ENCODE data around the gene HSD17B4. TPM values are rescaled to one million over a fixed set of nuclear protein-coding genes. Genes with fewer than 3 reads are reported as not detected.
A peak's percentile ranks its signal among the peaks of the same experiment; 100 is the strongest.

Gene HSD17B4
- polyA plus RNA-seq, 4 donors = 129 to 424 (median 237) TPM

DNA sequence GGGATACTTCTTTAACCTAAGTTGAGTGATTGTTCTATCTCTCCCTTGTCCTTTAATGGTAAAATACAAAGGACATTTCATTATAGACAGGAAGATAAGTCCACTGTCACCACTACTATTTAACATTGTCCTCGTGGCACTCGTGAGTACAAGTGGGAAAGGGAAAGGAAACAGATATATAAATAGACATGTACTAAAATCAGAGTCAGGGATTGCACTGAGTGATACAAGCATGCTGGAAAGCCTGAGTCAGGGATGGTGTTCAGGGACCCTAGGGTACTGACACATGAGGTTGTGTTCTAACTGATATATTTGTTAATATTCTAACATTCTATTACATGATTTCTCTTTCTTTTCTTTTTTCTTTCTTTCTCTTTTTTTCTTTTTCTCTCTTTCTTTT is 102.3 kb downstream of the HSD17B4 start:
- Histone ChIP-seq H3K4me3 (ENCODE audit: low read depth in 1 of 3, low read length in 3 of 3) (no peak overlapping the region), H3K27me3 (ENCODE audit: control insufficient read depth in 3 of 3, insufficient read depth in 3 of 3, low read length in 3 of 3) (no peaks in the 10 kb centered on the region), H3K36me3 (ENCODE audit: control insufficient read depth in 3 of 3, insufficient read depth in 2 of 3, low read depth in 1 of 3, low read length in 3 of 3) (no peaks in the 10 kb centered on the region), H3K9me3 (ENCODE audit: control insufficient read depth in 2 of 2, insufficient read depth in 1 of 2, low read depth in 1 of 2, low read length in 1 of 2) (peaks cover 0 to 6% of the 10 kb centered on the region in 2 donors), H3K27ac (ENCODE audit: low read depth in 1 of 3, low read length in 2 of 3) (no peak overlapping the region), H3K4me1 (ENCODE audit: control insufficient read depth in 3 of 3, insufficient read depth in 2 of 3, low read depth in 1 of 3, low read length in 2 of 3) (no peaks in the 10 kb centered on the region)
- no peak for FAIRE-seq
- WGBS, 3 donors = 65 to 91% (median 77%) methylated on average over 2 of the region's 2 CpGs
- no peak for DNase-seq

DNA sequence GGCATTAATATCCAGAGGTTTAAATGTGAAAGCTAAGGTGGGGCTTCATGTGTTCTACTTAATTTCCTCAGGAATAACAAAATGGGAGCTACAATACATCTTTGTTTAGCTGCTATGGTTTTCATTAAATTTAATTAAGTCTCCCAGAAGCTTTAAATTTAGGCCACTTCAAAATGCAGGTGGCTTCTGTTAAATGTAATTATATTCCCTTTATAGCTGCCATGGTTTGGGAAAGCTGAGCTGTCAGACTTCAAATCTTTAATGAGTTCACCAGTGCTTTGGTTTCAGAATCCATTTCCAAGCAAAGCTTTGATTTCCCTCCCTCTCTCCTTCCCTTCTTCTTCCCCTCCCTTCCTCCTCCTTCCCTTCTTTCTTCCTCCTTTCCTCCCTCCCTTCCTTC is 118.6 kb downstream of the HSD17B4 start:
- Histone ChIP-seq H3K4me3 (ENCODE audit: low read depth in 1 of 3, low read length in 3 of 3) (no peak overlapping the region), H3K9me3 (ENCODE audit: control insufficient read depth in 2 of 2, insufficient read depth in 1 of 2, low read depth in 1 of 2, low read length in 1 of 2) (no peaks in the 10 kb centered on the region), H3K4me1 (ENCODE audit: control insufficient read depth in 3 of 3, insufficient read depth in 2 of 3, low read depth in 1 of 3, low read length in 2 of 3) (no peaks in the 10 kb centered on the region), H3K36me3 (ENCODE audit: control insufficient read depth in 3 of 3, insufficient read depth in 2 of 3, low read depth in 1 of 3, low read length in 3 of 3) (no peaks in the 10 kb centered on the region), H3K27me3 (ENCODE audit: control insufficient read depth in 3 of 3, insufficient read depth in 3 of 3, low read length in 3 of 3) (no peaks in the 10 kb centered on the region), H3K27ac (ENCODE audit: low read depth in 1 of 3, low read length in 2 of 3) (no peak overlapping the region)
- FAIRE-seq (no peak), DNase-seq (no peak)

GRCh38 chr5:119578937-119579336 is 126.6 kb downstream of the HSD17B4 start:
- Histone ChIP-seq H3K36me3 (ENCODE audit: control insufficient read depth in 3 of 3, insufficient read depth in 2 of 3, low read depth in 1 of 3, low read length in 3 of 3) (no peaks in the 10 kb centered on the region), H3K9me3 (ENCODE audit: control insufficient read depth in 2 of 2, insufficient read depth in 1 of 2, low read depth in 1 of 2, low read length in 1 of 2) (no peaks in the 10 kb centered on the region), H3K4me3 (ENCODE audit: low read depth in 1 of 3, low read length in 3 of 3) (no peak overlapping the region), H3K4me1 (ENCODE audit: control insufficient read depth in 3 of 3, insufficient read depth in 2 of 3, low read depth in 1 of 3, low read length in 2 of 3) (no peaks in the 10 kb centered on the region), H3K27me3 (ENCODE audit: control insufficient read depth in 3 of 3, insufficient read depth in 3 of 3, low read length in 3 of 3) (no peaks in the 10 kb centered on the region), H3K27ac (ENCODE audit: low read depth in 1 of 3, low read length in 2 of 3) (no peak overlapping the region)
- FAIRE-seq (no peak), DNase-seq (peak; percentile 16 to 32)
- 52 to 67% (median 62%) methylated on average over 3 of the region's 3 CpGs for WGBS, 3 donors

DNA sequence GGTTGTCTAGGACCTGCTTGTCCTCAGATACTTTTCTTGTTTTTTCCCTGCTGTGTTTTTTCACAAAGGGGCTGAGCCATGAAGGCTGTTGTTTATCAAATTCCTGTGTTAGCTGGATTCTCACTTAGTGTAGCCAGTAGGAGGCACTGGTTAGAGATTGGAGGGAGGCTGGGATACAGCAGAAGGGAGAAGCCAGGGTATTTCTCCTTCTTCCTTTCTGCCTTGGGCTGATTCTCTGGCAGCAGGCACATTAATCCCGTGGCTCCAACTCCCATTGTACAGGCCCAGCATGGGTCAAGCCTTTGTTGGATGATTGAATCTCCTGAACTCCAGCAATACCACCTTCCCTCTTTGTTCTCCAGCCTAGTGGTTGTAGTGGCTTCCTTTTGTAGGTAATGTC is 130.7 kb downstream of the HSD17B4 start:
- FAIRE-seq (no peak), DNase-seq (no peak)
- 57 to 70% (median 57%) methylated on average over 1 of the region's 1 CpG for WGBS, 3 donors
- Histone ChIP-seq H3K27me3 (ENCODE audit: control insufficient read depth in 3 of 3, insufficient read depth in 3 of 3, low read length in 3 of 3) (no peaks in the 10 kb centered on the region), H3K4me3 (ENCODE audit: low read depth in 1 of 3, low read length in 3 of 3) (no peak overlapping the region), H3K9me3 (ENCODE audit: control insufficient read depth in 2 of 2, insufficient read depth in 1 of 2, low read depth in 1 of 2, low read length in 1 of 2) (no peaks in the 10 kb centered on the region), H3K27ac (ENCODE audit: low read depth in 1 of 3, low read length in 2 of 3) (no peak overlapping the region), H3K36me3 (ENCODE audit: control insufficient read depth in 3 of 3, insufficient read depth in 2 of 3, low read depth in 1 of 3, low read length in 3 of 3) (no peaks in the 10 kb centered on the region), H3K4me1 (ENCODE audit: control insufficient read depth in 3 of 3, insufficient read depth in 2 of 3, low read depth in 1 of 3, low read length in 2 of 3) (no peaks in the 10 kb centered on the region)

DNA sequence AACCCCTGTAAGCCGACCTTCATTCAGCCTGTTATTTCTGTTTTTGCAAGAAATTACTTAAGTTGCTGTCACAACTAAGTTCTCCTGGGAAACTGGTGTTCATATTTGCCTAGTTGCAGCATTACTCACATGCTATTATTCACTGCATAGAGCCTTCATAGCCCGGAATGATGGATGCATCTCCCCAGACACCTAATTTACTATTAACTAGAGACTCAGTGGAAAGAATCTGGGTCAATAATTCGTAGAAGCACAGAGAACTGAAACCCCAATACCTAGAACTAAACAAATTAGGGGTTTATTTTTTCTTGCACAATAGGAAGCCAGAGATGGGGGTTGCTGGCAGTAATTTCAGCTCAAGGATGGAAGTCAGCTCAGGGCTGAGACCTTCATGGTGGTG is 131.4 kb downstream of the HSD17B4 start:
- FAIRE-seq = no peak
- DNase-seq = no peak
- WGBS, 3 donors = 49 to 65% (median 62%) methylated on average over 3 of the region's 3 CpGs
- H3K9me3 ChIP-seq (ENCODE audit: control insufficient read depth in 2 of 2, insufficient read depth in 1 of 2, low read depth in 1 of 2, low read length in 1 of 2) = no peaks in the 10 kb centered on the region
- no peaks in the 10 kb centered on the region for H3K27me3 ChIP-seq (ENCODE audit: control insufficient read depth in 3 of 3, insufficient read depth in 3 of 3, low read length in 3 of 3)
- no peaks in the 10 kb centered on the region for H3K36me3 ChIP-seq (ENCODE audit: control insufficient read depth in 3 of 3, insufficient read depth in 2 of 3, low read depth in 1 of 3, low read length in 3 of 3)
- H3K4me1 ChIP-seq (ENCODE audit: control insufficient read depth in 3 of 3, insufficient read depth in 2 of 3, low read depth in 1 of 3, low read length in 2 of 3) = no peaks in the 10 kb centered on the region
- no peak overlapping the region for H3K27ac ChIP-seq (ENCODE audit: low read depth in 1 of 3, low read length in 2 of 3)
- H3K4me3 ChIP-seq (ENCODE audit: low read depth in 1 of 3, low read length in 3 of 3) = no peak overlapping the region

Other genes starting within 250 kb of the HSD17B4 start
- gene TNFAIP8, start 96.5 kb upstream of the HSD17B4 start, polyA plus RNA-seq = 10 to 100 TPM in 3 of 4 donors, 1 to 10 TPM in 1; 8.5 to 12.7 (median 10.9) TPM
- gene FAM170A, start 177.1 kb downstream of the HSD17B4 start, polyA plus RNA-seq = not detected